Ovary (tissue), 3 donors: Measurements from ENCODE around the gene WFDC12.

Experiments
- CTCF ChIP-seq, 3 donors: fragments of 450-650 bp in 2 of 3; fragments of 200-600 bp in 1 of 3; IDR thresholded peaks; one replicate each; pipeline versions ENCODE4 v1.5.1 to v1.8.0; 2016 to 2022; ENCODE audit warnings: antibody characterized with exemption in 3 of 3, mild to moderate bottlenecking in 1 of 3
- POLR2A ChIP-seq: fragments of 450-650 bp; IDR thresholded peaks from one replicate; pipeline ENCODE4 v1.6.1; 2017; ENCODE audit warnings: antibody characterized with exemption, mild to moderate bottlenecking, moderate library complexity
- donor health status: DM: no; HTN: no; CAD: no.

DNA sequence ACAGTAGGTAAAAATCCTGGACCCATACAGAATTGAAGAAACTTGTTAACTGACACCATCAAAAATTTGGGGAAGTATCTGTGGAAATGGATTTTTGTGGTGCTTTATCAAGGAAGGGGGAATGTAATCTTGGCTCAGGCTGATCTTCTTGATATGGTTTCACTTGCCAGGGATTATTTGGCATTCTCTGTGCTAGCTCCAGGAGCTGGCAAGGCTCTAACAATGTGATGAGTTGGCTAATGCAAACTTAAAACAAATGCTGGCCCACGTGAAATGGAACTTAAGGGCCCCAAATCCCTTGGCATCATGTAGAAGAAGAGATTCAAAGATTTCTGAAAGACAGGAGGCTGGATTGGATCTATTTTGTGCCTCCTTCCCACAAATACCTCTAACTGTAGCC lies 36.5 kb downstream of the WFDC12 start:
- TF ChIP-seq POLR2A: no peak
- no peak for TF ChIP-seq CTCF (IDR thresholded peaks at IDR 0.05)
